Tibial artery (tissue), 4 donors: Measurements from ENCODE around the gene MAGOH.
A peak's percentile ranks its signal among the peaks of the same experiment; 100 is the strongest.

Source experiments
- DNase-seq, 2 donors: peaks; one replicate each; pipeline ENCODE4 v3.0.0-alpha.2; 2019
- H3K27ac ChIP-seq, 2 donors: fragments of 200-600 bp; sonication (generic) in 1 of 2; 1 replicate in 1 of 2; 2 replicates in 1 of 2; pipeline ENCODE4 v1.5.1; 2018 to 2019; ENCODE audit warnings: mild to moderate bottlenecking in 1 of 2
- H3K27me3 ChIP-seq, 2 donors: fragments of 200-600 bp; sonication (generic) in 1 of 2; one replicate each; pipeline versions ENCODE4 v1.5.1 to v1.6.0; 2016 to 2019
- H3K36me3 ChIP-seq, 3 donors: fragments of 200-600 bp; sonication (generic) in 2 of 3; one replicate each; pipeline ENCODE4 v1.5.1; 2016 to 2019; ENCODE audit warnings: mild to moderate bottlenecking in 2 of 3
- H3K4me1 ChIP-seq, 4 donors: fragments of 200-600 bp; sonication (generic) in 2 of 4; 1 replicate in 3 of 4; 2 replicates in 1 of 4; pipeline ENCODE4 v1.5.1; 2016 to 2019
- H3K4me3 ChIP-seq, 2 donors: fragments of 200-600 bp; sonication (generic) in 1 of 2; 1 replicate in 1 of 2; 2 replicates in 1 of 2; pipeline ENCODE4 v1.5.1; 2018 to 2019; ENCODE audit warnings: mild to moderate bottlenecking in 2 of 2
- H3K9me3 ChIP-seq, 3 donors: fragments of 200-600 bp; sonication (generic) in 1 of 3; one replicate each; pipeline ENCODE4 v1.5.1; 2016 to 2019
- intact Hi-C: fragments of 100-400 bp; cut with DNase I; formaldehyde crosslinking; loops from one replicate; pipeline ENCODE4 v1.15.0; 2023; ENCODE audit warnings: low total_unique reads
- TF ChIP-seq, protein P1 (sequence below), 2 experiments: fragments of 200-600 bp in 1 of 2; fragments of 450-650 bp in 1 of 2; IDR thresholded peaks; one replicate each; pipeline ENCODE4 v1.5.1; 2017 to 2019; ENCODE audit warnings: antibody characterized with exemption in 2 of 2, mild to moderate bottlenecking in 1 of 2, moderate library complexity in 1 of 2

Gene MAGOH

DNA sequence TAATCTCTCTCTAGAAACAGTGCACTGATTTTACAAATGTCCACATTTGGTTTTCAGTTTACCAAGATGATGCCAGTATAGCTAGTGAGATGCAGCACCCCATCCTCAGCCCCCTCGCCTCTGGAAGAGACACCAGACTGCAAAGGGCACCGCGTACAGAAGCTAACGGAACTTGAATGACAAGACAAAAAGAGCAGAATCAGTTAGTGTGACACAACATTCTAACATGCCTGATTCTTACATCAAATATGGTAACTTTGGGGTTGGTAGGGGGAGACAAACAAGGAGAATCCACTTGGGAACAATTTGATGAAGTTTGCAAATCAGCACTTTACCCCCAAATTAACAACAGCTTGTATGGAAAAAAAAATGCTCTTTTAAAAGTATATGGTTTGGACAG, 4.1 kb upstream of the MAGOH start:
- intact Hi-C loops = no loop called here
- Histone ChIP-seq H3K27ac (no peak overlapping the region), H3K4me3 (no peak overlapping the region), H3K9me3 (no peaks in the 10 kb centered on the region), H3K27me3 (no peaks in the 10 kb centered on the region), H3K36me3 (no peaks in the 10 kb centered on the region), H3K4me1 (peaks cover 0 to 13% (median 10%) of the 10 kb centered on the region in 4 donors)
- TF ChIP-seq, protein P1, sequence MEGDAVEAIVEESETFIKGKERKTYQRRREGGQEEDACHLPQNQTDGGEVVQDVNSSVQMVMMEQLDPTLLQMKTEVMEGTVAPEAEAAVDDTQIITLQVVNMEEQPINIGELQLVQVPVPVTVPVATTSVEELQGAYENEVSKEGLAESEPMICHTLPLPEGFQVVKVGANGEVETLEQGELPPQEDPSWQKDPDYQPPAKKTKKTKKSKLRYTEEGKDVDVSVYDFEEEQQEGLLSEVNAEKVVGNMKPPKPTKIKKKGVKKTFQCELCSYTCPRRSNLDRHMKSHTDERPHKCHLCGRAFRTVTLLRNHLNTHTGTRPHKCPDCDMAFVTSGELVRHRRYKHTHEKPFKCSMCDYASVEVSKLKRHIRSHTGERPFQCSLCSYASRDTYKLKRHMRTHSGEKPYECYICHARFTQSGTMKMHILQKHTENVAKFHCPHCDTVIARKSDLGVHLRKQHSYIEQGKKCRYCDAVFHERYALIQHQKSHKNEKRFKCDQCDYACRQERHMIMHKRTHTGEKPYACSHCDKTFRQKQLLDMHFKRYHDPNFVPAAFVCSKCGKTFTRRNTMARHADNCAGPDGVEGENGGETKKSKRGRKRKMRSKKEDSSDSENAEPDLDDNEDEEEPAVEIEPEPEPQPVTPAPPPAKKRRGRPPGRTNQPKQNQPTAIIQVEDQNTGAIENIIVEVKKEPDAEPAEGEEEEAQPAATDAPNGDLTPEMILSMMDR (IDR thresholded peaks at IDR 0.05) = no peak
- DNase-seq = no peak

- Histone ChIP-seq H3K4me3 (no peak overlapping the region), H3K4me1 (peaks cover 0 to 18% (median 16%) of the 10 kb centered on the region in 4 donors), H3K27me3 (no peaks in the 10 kb centered on the region), H3K9me3 (no peaks in the 10 kb centered on the region), H3K27ac (no peak overlapping the region), H3K36me3 (no peaks in the 10 kb centered on the region)
- TF ChIP-seq, protein P1 (IDR thresholded peaks at IDR 0.05) = no peak
- intact Hi-C loops = no loop called here
- no peak for DNase-seq
Measured at GRCh38 chr1:53241828-53242227, 3.5 kb upstream of the MAGOH start.

- peaks cover 31 to 39% (median 31%) of the 10 kb centered on the region in 3 donors for H3K36me3 ChIP-seq
- H3K9me3 ChIP-seq = no peaks in the 10 kb centered on the region
- H3K27me3 ChIP-seq = no peaks in the 10 kb centered on the region
- intact Hi-C loops = no loop called here
- H3K4me3 ChIP-seq = peak overlapping the region; percentile 89 to 98
- TF ChIP-seq, protein P1 (IDR thresholded peaks at IDR 0.05) = no peak
- no peak for DNase-seq
- H3K4me1 ChIP-seq = peaks cover 0 to 28% (median 21%) of the 10 kb centered on the region in 4 donors
- peak overlapping the region; percentile 77 to 78 for H3K27ac ChIP-seq
Measured at GRCh38 chr1:53237638-53238037, 680 bp downstream of the MAGOH start.

DNA sequence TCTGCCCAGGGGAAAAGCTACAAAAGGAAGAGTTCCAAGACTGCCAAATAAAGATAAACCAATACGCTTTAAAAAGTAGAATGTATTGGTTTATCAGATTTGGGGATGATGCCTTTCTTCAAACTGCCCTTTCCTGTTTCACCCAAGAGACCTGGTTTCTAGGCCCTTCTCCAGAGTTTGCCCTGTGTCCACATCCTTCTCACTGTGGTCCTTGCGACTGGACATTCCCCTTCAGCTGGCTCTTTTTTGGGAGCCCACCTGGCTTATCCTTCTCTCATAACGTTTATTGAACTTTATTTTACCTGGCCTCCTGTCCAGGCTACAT, 17.4 kb downstream of the MAGOH start:
- no peak for DNase-seq
- Histone ChIP-seq H3K4me3 (peak overlapping the region; percentile 82 to 88), H3K4me1 (peaks cover 0 to 19% (median 11%) of the 10 kb centered on the region in 4 donors), H3K27ac (peak overlapping the region; percentile 94 to 97), H3K36me3 (peaks cover 0 to 30% (median 15%) of the 10 kb centered on the region in 3 donors), H3K27me3 (no peaks in the 10 kb centered on the region), H3K9me3 (no peaks in the 10 kb centered on the region)
- intact Hi-C loops = no loop called here
- TF ChIP-seq, protein P1 (IDR thresholded peaks at IDR 0.05) = no peak

- Histone ChIP-seq H3K4me1 (peaks cover 0 to 19% (median 11%) of the 10 kb centered on the region in 4 donors), H3K36me3 (peaks cover under 1 to 32% (median 20%) of the 10 kb centered on the region in 3 donors), H3K4me3 (peak within 1 kb of the TSS; percentile 82 to 88), H3K27ac (peak within 1 kb of the TSS; percentile 94 to 97), H3K27me3 (no peaks in the 10 kb centered on the region), H3K9me3 (no peaks in the 10 kb centered on the region)
- TF ChIP-seq, protein P1 (IDR thresholded peaks at IDR 0.05) = no peak
- intact Hi-C loops = no loop called here
- peak; percentile 91 to 96 for DNase-seq
Measured at GRCh38 chr1:53220171-53220961, 18.0 kb downstream of the MAGOH start, which contains the start of gene CZIB. CZIB (minus strand) TSS chr1:53220634; CDS start chr1:53220575, 59 bp downstream.
